ENCODE results near the gene RXFP1.

Gene RXFP1

DNA sequence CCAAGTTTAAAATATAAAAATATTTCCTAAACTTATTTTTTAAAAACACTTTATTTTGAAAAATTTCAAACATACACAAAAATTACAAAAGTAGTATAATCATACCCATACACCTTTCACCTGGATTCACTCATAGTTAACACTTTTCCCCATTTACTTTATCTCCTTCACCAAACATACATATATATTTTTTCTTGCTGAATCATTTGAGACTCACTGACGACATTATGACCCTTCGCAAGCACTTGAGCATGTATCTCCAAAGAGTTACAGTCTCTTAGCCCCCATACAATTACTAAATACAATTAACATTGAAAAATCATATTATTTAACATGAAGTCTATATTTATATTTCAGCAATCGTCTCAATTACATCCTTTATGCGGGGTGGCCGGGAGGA, 19.8 kb downstream of the RXFP1 start:
- no peak for DNase-seq (ENCODE audit: low read depth in 1 of 2, low spot score in 1 of 2)
- no peaks in the 10 kb centered on the region for H3K27me3 ChIP-seq (ENCODE audit: insufficient read depth, poor library complexity, severe bottlenecking)
- TF ChIP-seq, protein P1, sequence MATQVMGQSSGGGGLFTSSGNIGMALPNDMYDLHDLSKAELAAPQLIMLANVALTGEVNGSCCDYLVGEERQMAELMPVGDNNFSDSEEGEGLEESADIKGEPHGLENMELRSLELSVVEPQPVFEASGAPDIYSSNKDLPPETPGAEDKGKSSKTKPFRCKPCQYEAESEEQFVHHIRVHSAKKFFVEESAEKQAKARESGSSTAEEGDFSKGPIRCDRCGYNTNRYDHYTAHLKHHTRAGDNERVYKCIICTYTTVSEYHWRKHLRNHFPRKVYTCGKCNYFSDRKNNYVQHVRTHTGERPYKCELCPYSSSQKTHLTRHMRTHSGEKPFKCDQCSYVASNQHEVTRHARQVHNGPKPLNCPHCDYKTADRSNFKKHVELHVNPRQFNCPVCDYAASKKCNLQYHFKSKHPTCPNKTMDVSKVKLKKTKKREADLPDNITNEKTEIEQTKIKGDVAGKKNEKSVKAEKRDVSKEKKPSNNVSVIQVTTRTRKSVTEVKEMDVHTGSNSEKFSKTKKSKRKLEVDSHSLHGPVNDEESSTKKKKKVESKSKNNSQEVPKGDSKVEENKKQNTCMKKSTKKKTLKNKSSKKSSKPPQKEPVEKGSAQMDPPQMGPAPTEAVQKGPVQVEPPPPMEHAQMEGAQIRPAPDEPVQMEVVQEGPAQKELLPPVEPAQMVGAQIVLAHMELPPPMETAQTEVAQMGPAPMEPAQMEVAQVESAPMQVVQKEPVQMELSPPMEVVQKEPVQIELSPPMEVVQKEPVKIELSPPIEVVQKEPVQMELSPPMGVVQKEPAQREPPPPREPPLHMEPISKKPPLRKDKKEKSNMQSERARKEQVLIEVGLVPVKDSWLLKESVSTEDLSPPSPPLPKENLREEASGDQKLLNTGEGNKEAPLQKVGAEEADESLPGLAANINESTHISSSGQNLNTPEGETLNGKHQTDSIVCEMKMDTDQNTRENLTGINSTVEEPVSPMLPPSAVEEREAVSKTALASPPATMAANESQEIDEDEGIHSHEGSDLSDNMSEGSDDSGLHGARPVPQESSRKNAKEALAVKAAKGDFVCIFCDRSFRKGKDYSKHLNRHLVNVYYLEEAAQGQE (IDR thresholded peaks at IDR 0.05; ENCODE audit: insufficient replicate concordance, low read depth), result no peak
- TF ChIP-seq POLR2AphosphoS5 (IDR thresholded peaks at IDR 0.05; ENCODE audit: low read depth) (no peak), GABPA (IDR thresholded peaks at IDR 0.05; ENCODE audit: low read depth) (no peak), SPI1 (IDR thresholded peaks at IDR 0.05; ENCODE audit: borderline replicate concordance, low read depth) (no peak)
- TF ChIP-seq, protein P2, sequence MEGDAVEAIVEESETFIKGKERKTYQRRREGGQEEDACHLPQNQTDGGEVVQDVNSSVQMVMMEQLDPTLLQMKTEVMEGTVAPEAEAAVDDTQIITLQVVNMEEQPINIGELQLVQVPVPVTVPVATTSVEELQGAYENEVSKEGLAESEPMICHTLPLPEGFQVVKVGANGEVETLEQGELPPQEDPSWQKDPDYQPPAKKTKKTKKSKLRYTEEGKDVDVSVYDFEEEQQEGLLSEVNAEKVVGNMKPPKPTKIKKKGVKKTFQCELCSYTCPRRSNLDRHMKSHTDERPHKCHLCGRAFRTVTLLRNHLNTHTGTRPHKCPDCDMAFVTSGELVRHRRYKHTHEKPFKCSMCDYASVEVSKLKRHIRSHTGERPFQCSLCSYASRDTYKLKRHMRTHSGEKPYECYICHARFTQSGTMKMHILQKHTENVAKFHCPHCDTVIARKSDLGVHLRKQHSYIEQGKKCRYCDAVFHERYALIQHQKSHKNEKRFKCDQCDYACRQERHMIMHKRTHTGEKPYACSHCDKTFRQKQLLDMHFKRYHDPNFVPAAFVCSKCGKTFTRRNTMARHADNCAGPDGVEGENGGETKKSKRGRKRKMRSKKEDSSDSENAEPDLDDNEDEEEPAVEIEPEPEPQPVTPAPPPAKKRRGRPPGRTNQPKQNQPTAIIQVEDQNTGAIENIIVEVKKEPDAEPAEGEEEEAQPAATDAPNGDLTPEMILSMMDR (IDR thresholded peaks at IDR 0.05; ENCODE audit: insufficient read depth, low read length), result no peak
- no peak overlapping the region for H3K27ac ChIP-seq (replicated peaks)
- H3K4me3 ChIP-seq (replicated peaks; ENCODE audit: insufficient read depth, low read length), result no peak overlapping the region

DNA sequence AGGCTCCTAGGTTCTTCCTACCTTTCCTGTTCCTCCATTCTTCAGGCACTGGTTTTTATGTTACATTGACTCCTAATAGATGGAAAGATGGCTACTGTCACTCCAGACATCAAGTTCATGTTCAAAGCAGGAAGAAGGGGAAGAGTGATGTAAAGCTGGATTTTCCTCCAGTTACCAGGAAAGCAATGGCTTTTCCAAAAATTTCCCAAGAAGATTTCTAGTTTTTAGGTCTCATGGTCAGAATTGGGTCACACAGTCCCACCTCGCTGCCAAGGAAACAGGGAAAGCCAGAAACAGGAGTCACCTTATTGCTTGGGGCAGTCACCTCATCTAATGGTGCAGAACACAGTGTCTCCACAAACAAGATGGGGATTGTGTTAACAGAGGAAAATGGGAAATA, 21.5 kb downstream of the RXFP1 start:
- no peak overlapping the region for H3K27ac ChIP-seq (replicated peaks)
- no peaks in the 10 kb centered on the region for H3K27me3 ChIP-seq (ENCODE audit: insufficient read depth, poor library complexity, severe bottlenecking)
- no peak overlapping the region for H3K4me3 ChIP-seq (replicated peaks; ENCODE audit: insufficient read depth, low read length)
- DNase-seq (ENCODE audit: low read depth in 1 of 2, low spot score in 1 of 2), result no peak
- TF ChIP-seq GABPA (IDR thresholded peaks at IDR 0.05; ENCODE audit: low read depth), result no peak
- TF ChIP-seq, protein P1 (IDR thresholded peaks at IDR 0.05; ENCODE audit: insufficient replicate concordance, low read depth), result no peak
- TF ChIP-seq POLR2AphosphoS5 (IDR thresholded peaks at IDR 0.05; ENCODE audit: low read depth), result no peak
- TF ChIP-seq, protein P2 (IDR thresholded peaks at IDR 0.05; ENCODE audit: insufficient read depth, low read length), result no peak
- no peak for TF ChIP-seq SPI1 (IDR thresholded peaks at IDR 0.05; ENCODE audit: borderline replicate concordance, low read depth)

DNA sequence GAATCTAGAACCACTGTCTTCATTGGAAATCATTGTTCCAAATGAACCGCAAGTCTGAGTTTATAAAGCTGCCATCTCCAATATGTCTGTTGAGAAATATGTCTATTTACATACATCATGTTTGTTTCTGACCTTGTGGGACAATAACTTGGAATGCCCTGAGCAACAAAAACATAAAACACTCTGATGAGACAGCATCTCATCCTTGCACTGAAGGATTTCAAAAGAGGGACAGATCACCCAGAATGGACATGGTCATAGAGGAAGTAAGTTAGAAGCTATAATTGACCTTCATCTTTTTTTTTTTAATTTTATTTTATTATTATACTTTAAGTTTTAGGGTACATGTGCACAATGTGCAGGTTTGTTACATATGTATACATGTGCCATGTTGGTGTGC, 22.5 kb downstream of the RXFP1 start:
- Histone ChIP-seq H3K27me3 (ENCODE audit: insufficient read depth, poor library complexity, severe bottlenecking) (no peaks in the 10 kb centered on the region), H3K27ac (replicated peaks) (no peak overlapping the region), H3K4me3 (replicated peaks; ENCODE audit: insufficient read depth, low read length) (no peak overlapping the region)
- DNase-seq (ENCODE audit: low read depth in 1 of 2, low spot score in 1 of 2), result no peak
- TF ChIP-seq GABPA (IDR thresholded peaks at IDR 0.05; ENCODE audit: low read depth) (no peak), POLR2AphosphoS5 (IDR thresholded peaks at IDR 0.05; ENCODE audit: low read depth) (no peak), SPI1 (IDR thresholded peaks at IDR 0.05; ENCODE audit: borderline replicate concordance, low read depth) (no peak)
- TF ChIP-seq, protein P1 (IDR thresholded peaks at IDR 0.05; ENCODE audit: insufficient replicate concordance, low read depth), result no peak
- TF ChIP-seq, protein P2 (IDR thresholded peaks at IDR 0.05; ENCODE audit: insufficient read depth, low read length), result no peak

Data from HL-60 (cell line).